Stomach smooth muscle (tissue), 2 donors: ENCODE measurements around the gene RFX2.

ENCODE experiments used
- H3K27ac ChIP-seq: one replicate; pipeline ENCODE4 v1.7.0; 2013; ENCODE audit warnings: mild to moderate bottlenecking, low read length, inconsistent platforms
- H3K27me3 ChIP-seq, 2 donors: one replicate each; pipeline ENCODE4 v1.7.0; 2013; ENCODE audit warnings: low read length in 2 of 2; ENCODE audit not compliant: insufficient read depth in 2 of 2, control insufficient read depth in 1 of 2
- H3K36me3 ChIP-seq, 2 donors: one replicate each; pipeline ENCODE4 v1.7.0; 2013; ENCODE audit warnings: low read length in 2 of 2; ENCODE audit not compliant: control insufficient read depth in 2 of 2, insufficient read depth in 2 of 2
- H3K4me1 ChIP-seq: one replicate; pipeline ENCODE4 v1.7.0; 2013; ENCODE audit warnings: low read length; ENCODE audit not compliant: control insufficient read depth, insufficient read depth
- H3K4me3 ChIP-seq, 2 donors: one replicate each; pipeline ENCODE4 v1.7.0; 2013; ENCODE audit warnings: low read length in 2 of 2
- H3K9ac ChIP-seq, 2 donors: one replicate each; pipeline ENCODE4 v1.7.0; 2013; ENCODE audit warnings: low read length in 2 of 2, mild to moderate bottlenecking in 1 of 2
- H3K9me3 ChIP-seq, 2 donors: one replicate each; pipeline ENCODE4 v1.7.0; 2013; ENCODE audit warnings: low read length in 2 of 2; ENCODE audit not compliant: control insufficient read depth in 2 of 2
- donor health status: healthy.
- donor health status: Pancreatic carcinoma.

The RFX2 gene

DNA sequence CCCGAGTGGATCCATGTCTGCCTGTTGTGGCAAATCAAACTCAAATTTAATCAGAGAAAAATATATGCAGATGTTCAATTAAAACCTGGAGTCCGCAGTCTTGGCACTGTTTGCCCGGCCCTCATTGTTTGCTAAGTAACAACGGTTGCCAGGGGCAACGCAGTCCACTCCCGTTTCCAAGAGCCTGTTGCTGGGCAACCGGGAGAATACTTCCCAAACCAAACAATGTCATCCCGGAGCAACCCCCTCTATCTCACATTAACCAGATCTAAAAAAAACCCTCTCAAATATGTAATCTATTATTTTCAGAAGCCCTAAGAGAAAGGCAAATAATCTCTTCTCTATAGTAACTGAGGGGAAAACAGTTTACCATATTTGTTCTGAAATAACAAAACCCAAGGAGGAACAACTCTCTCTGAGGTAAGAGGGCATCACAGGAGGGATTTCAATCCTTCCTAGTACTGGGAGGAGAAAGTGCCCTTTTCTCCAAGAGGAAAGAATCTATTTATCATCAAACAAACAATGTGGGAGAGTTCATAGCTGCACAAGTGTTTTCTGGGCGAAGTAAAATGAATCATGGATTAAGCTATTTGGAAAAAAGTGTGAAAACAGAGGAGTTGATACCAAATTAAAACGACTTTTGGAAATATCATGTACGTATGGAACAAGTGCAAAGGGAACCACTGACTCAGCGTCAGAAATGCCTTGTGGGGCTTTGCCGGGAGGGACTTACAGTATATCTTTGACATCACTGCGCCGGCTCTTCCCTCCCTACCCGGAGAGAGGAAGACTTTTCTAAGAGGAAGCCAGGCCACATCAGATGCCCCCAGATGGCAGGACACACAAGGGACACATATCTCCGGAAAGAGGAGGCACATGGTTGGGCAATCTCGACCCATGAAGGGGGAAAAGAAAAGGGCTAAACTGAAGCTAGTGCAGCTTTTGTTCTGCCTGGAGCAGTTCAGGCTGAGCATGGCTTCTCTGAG is 43.3 kb downstream of the RFX2 start:
- Histone ChIP-seq H3K27ac (peak overlapping the region; percentile 100), H3K27me3 (no peaks in the 10 kb centered on the region), H3K9me3 (no peaks in the 10 kb centered on the region), H3K36me3 (peaks cover 0 to 3% of the 10 kb centered on the region in 2 donors), H3K4me3 (peak overlapping the region; percentile 5 to 64), H3K9ac (peak overlapping the region; percentile 46 to 88), H3K4me1 (peaks cover 79% of the 10 kb centered on the region)

- peaks cover 0 to 3% of the 10 kb centered on the region in 2 donors for H3K36me3 ChIP-seq
- peak overlapping the region; percentile 100 for H3K27ac ChIP-seq
- H3K9me3 ChIP-seq = no peaks in the 10 kb centered on the region
- H3K9ac ChIP-seq = peak overlapping the region; percentile 46 to 73
- no peaks in the 10 kb centered on the region for H3K27me3 ChIP-seq
- peak overlapping the region in 1 of 2 donors; percentile 64 for H3K4me3 ChIP-seq
- H3K4me1 ChIP-seq = peaks cover 81% of the 10 kb centered on the region
Observed at GRCh38 chr19:6065685-6066374, 44.5 kb downstream of the RFX2 start.

- Histone ChIP-seq H3K27me3 (no peaks in the 10 kb centered on the region), H3K27ac (peak overlapping the region; percentile 100), H3K4me3 (peak overlapping the region in 1 of 2 donors; percentile 8), H3K9ac (peak overlapping the region in 1 of 2 donors; percentile 51), H3K36me3 (peaks cover 0 to 3% of the 10 kb centered on the region in 2 donors), H3K9me3 (no peaks in the 10 kb centered on the region), H3K4me1 (peaks cover 89% of the 10 kb centered on the region)
Observed at GRCh38 chr19:6064336-6065073, 45.8 kb downstream of the RFX2 start.

GRCh38 chr19:6063576-6064335 is 46.5 kb downstream of the RFX2 start:
- H3K27me3 ChIP-seq = no peaks in the 10 kb centered on the region
- H3K4me1 ChIP-seq = peaks cover 90% of the 10 kb centered on the region
- peak overlapping the region in 1 of 2 donors; percentile 15 for H3K4me3 ChIP-seq
- H3K9ac ChIP-seq = peak overlapping the region in 1 of 2 donors; percentile 51
- H3K36me3 ChIP-seq = no peaks in the 10 kb centered on the region
- no peaks in the 10 kb centered on the region for H3K9me3 ChIP-seq
- peak overlapping the region; percentile 100 for H3K27ac ChIP-seq

DNA sequence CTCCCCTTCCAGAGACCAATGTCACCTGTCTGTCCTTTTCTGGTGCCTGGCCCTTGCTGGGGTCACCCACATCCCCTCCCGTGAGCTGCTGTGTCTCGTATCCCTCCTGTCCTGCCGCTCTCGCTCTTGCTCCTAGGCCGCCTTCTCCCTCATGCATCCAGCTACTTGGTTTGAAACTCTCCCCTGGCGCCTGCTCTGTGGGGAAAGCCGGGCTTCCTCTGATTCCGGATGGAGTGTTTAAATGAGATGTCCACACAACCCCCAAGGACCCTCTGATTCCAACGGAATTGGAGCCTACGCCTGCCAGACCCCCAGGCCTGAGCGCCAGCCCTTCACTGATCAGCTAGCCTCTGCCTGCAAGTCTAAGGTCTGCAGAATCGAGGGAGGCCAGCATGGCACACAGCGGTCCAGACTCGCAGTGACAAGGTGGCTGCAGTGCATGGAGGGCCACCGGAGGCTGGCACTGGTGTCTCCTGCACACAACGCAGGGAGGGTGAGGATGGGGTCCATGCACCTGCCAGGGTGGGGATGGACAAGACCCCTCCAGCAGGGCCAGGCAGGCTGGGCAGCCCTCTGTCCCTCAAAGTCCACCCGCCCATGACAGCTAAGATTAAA is 47.2 kb downstream of the RFX2 start:
- peak overlapping the region; percentile 100 for H3K27ac ChIP-seq
- no peaks in the 10 kb centered on the region for H3K36me3 ChIP-seq
- peak overlapping the region; percentile 10 to 51 for H3K9ac ChIP-seq
- H3K27me3 ChIP-seq = no peaks in the 10 kb centered on the region
- peak overlapping the region in 1 of 2 donors; percentile 15 for H3K4me3 ChIP-seq
- no peaks in the 10 kb centered on the region for H3K9me3 ChIP-seq
- H3K4me1 ChIP-seq = peaks cover 90% of the 10 kb centered on the region

- Histone ChIP-seq H3K36me3 (no peaks in the 10 kb centered on the region), H3K9ac (peak overlapping the region; percentile 68 to 74), H3K4me3 (peak overlapping the region in 1 of 2 donors; percentile 57), H3K9me3 (no peaks in the 10 kb centered on the region), H3K27ac (peak overlapping the region; percentile 100), H3K27me3 (no peaks in the 10 kb centered on the region), H3K4me1 (peaks cover 90% of the 10 kb centered on the region)
Observed at GRCh38 chr19:6062274-6062673, 48.0 kb downstream of the RFX2 start.

DNA sequence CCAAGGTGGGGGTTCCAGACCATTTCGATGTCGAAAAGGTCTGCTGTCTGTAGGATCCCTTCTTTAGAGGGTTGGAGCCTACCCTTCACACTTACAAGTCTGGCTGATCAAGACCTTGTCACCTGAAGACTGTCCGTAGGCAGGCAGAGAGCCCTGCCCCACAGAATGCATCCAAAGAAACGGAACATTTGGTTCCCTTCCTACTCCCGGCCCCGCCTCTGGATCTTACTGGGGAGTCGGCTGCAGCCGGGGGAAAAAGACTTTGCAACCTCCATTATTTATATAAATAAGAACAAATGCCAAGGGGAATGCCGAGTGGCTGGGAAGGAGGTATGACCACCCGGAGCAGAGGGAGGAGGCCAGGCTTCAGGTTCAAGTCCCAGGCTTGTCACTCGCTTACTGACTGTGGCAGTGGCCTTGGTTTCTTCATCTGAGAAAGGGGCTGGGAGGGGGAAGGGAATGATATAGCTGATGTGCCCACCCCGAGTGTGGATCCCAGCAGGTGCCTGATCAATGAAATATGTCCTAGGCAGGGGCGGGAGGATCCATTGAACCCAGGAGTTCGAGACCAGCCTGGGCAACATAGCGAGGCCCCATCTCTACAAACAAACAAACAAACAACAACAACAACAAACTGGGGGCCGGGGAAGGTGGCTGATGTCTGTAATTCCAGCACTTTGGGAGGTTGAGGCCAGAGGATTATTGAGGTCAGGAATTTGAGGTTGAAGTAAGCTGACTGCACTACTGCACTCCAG is 48.7 kb downstream of the RFX2 start:
- Histone ChIP-seq H3K9ac (peak overlapping the region; percentile 68 to 74), H3K27ac (peak overlapping the region; percentile 100), H3K4me3 (peak overlapping the region; percentile 47 to 57), H3K36me3 (no peaks in the 10 kb centered on the region), H3K4me1 (peaks cover 91% of the 10 kb centered on the region), H3K27me3 (no peaks in the 10 kb centered on the region), H3K9me3 (no peaks in the 10 kb centered on the region)

DNA sequence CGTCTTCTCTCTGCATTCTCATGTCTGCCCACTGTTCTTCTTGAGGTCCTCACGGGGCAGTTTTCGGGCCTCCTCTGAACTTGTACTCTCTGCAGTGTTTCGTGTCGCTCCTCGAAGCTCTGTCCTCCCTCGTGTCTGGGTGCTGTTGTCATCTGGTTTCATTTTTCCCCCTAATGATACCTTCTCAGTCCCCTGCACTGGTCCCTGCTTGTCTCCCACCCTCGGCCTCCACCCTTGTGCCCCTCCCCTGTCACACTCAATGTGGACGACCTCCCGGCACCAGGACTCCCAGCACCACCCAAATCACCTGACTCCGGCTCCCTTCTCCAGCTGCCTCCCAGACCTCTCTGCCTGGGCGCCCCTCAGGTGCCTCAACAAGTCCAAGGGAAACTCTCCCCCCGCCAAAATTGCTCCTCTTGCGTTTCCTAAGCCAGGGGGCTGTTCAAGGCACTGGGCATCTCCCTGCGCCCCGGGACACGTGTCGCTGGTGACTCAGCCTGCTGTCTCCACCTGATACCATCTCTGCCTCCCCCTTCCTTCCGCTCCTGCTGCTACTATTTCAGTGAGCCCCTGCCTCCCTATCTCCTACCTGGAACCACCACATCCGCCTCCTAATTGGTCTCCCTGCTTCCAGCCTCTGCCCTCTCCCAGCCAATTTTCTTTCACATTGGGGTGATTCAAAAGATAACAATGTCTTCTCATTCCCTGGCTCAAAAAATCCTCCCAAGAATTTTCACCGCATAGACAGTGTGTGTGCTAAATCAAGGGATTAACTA is 49.5 kb downstream of the RFX2 start:
- Histone ChIP-seq H3K4me3 (peak overlapping the region; percentile 47 to 57), H3K9me3 (no peaks in the 10 kb centered on the region), H3K4me1 (peaks cover 89% of the 10 kb centered on the region), H3K9ac (peak overlapping the region; percentile 68 to 74), H3K36me3 (no peaks in the 10 kb centered on the region), H3K27me3 (no peaks in the 10 kb centered on the region), H3K27ac (peak overlapping the region; percentile 100)
